GM21619 (cell line): ENCODE measurements around the gene GDAP1L1.
"Not testable (repeated sequence)": the region's sequence is repeated elsewhere in the genome, so short reads cannot be mapped to it uniquely, and the experiment has no call there.

Source experiments
- ATAC-seq: cut with Tn5 transposase; IDR thresholded peaks from one replicate; pipeline ENCODE4 v1.9.1; 2021; ENCODE audit not compliant: unreplicated experiment

The GDAP1L1 gene

GRCh38 chr20:44219170-44219730 is 27.9 kb upstream of the GDAP1L1 start:
- ATAC-seq: no peak

DNA sequence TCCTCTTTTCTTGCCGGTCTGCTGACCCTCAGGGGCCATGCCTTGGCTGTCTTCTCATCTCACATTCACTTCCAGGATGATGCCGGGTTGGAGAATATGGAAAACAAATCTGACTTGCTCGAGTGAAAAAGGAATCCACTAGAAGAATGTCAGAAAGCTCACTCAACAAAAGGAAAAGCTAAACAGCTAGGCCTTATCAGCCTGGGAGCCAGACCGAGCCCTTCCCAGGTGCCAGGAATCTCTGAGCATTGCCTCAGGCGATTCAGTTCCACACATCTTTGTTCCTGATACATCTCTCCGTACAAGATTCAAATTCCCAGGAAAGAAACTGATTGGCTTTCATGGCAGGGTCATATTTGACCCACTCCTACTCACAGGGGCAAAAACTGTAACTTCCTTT is 27.3 kb upstream of the GDAP1L1 start:
- ATAC-seq: no peak

- ATAC-seq: no peak
Observed at GRCh38 chr20:44221368-44221954, 25.6 kb upstream of the GDAP1L1 start.

DNA sequence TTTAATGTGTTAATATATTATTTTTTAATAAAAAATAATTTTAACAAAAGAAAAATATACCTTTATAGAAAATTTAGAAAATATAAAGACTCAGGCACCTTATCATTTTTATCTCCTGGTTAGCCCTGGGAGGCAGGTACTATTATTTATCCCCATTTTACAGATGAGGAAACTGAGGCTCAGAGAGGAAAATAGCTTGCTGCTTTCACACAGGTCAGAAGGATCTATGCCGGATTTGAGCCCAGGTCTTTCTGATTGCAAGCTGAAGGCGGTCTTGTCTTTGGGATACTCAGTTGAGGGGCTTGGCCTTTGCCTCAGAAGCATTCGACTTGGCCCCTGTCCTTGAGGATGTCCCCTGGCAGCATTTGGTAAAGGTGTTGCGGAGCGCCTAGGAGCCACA is 25.1 kb upstream of the GDAP1L1 start:
- no peak for ATAC-seq

GRCh38 chr20:44222633-44223368 is 24.3 kb upstream of the GDAP1L1 start:
- ATAC-seq: no peak

DNA sequence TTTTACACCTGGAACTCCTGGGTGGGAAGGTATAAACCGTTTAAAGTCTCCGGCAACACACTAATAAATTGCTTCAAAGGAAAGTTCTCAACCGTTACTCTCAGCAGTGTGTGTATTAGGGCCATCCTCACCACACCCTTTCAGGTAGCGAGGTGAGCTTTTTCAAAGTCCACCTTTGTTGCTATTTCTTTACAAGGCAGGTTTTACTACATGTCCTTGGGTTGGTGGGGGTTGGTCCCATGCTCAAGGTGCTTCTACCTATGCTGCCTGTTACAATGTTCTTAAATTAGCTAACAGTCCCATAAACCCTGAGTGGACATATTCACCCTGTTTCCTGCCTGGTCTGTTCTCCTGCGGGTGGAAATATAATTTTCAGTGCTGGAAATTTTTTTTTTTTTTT is 23.4 kb upstream of the GDAP1L1 start:
- ATAC-seq: no peak

GRCh38 chr20:44224637-44225036 is 22.5 kb upstream of the GDAP1L1 start:
- no peak for ATAC-seq

DNA sequence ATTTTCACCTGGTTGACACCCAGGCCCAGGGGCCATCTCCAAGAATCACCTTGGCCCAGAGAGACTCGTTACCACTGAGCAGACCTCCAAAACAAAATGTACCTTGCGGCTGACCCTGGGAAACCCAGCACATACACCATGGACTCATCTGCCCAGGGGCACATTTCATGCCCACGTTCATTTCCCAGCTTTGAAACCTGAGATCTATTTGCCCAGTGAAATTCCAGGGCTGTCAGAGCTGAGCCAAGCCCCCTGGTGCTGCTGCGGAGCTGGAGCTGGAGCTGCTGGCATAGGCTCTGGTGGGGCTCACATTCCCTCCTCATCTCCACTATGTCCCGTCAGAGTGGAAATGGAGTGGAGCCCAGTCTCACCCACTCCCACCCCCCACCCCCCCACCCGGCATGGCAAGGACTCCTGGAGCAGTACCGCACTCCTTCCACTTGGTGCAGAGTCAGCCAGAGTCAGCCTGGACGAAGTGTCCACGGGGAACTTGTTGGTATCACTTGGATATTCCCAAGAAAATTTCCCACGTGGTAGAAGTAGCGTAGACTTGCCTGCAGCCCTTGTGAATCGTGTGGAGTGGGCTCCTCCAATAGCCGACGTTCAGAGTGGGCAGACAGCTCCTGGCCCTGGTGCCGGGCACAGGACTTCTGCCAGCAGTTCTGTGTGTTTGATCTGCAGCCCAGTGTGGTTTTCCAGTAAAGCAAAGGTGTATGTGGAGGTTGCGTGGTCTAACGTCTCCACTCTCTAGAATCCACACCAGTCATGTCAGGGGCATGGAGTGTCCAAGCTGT is 18.4 kb upstream of the GDAP1L1 start:
- ATAC-seq: no peak

DNA sequence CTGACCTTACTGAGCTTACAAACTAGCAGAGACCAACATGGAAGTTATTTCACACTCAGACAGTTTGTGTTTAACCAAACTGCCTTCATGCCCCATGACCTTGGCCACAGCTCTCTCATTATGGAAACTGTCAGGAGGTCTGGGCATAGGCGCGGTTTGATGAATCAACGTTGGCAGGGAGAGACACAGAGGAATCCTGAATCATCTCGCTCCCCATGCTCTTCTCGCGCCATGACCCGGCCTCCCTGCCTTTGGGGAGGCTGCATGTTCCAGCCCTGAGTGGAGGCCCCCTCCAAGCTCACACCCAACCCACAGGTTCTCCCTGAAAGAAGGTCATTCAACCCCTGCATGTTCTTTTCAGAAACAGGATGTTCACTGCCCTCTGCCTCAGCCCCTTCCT is 15.9 kb upstream of the GDAP1L1 start:
- ATAC-seq: no peak

- no peak for ATAC-seq
Observed at GRCh38 chr20:44231713-44232468, 15.2 kb upstream of the GDAP1L1 start.

DNA sequence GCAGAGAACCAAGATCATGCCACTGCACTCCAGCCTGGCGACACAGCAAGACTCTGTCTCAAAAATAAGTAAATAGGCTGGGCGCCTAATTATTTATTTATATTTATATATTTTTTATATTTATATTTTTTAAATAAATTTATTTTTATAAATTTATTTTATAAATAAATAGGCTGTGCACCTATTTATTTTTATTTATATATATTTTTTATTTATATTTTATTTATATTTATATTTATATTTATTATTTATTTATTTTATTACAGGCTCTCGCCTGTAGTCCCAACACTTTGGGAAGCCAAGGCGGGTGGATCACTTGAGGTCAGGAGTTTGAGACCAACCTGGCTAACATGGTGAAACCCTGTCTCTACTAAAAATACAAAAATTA is 14.6 kb upstream of the GDAP1L1 start:
- ATAC-seq: not testable (repeated sequence)

- no peak for ATAC-seq
Observed at GRCh38 chr20:44233436-44234016, 13.6 kb upstream of the GDAP1L1 start.

GRCh38 chr20:44234566-44235317 is 12.4 kb upstream of the GDAP1L1 start:
- ATAC-seq: no peak

DNA sequence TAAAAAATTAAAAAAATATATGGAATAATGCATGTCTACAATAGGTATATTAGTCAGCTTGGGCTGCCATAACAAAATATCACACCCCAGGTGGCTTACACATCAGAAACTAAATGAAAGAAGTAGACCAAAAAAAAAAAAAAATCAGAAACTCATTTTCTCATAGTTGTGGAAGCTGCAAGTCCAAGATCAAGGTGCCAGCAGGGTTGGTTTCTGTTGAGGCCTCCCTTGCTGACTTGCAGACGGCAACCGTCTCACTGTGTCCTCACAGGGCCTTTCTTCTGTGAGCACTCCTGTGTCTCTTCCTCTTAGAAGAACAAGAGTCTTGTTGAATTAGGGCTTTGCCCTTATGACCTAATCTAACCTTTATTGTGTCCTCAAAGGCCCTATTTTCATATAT is 11.4 kb upstream of the GDAP1L1 start:
- ATAC-seq: no peak

DNA sequence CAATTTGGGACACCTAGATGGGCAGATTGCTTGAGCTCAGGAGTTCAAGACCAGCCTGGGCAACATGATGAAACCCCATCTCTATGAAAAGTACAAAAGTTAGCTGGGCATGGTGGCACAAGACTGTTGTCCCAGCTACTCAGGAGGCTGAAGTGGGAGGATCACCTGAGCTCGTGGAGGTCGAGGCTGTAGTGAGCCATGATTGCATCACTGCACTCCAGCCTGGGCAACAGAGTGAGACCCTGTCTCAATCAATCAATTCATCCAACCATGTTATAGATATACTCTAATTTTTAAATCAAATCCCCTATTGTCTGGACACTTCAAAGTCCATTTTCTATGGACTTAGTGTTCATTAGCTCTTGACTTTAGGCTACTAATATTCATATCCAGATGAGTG is 10.3 kb upstream of the GDAP1L1 start:
- not testable (repeated sequence) for ATAC-seq

DNA sequence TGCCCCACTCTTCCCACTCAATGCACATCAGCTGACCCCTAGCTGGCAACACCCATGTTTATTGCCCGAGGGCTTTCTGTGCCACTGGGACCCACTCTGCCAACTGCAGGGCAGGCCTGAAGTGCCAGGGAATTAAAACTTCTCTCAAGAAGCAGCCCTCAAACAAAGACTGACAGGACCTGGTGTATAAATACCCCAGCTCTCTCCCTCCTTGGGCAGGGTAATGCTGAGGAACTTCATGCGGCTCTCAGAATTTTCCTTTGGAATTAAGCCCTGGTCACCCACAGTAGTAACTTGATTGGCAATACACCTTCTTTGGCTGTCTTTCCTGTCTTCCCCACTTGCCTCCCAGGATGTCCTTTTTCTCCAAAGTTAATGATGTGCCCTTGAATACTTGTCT is 5.3 kb upstream of the GDAP1L1 start:
- ATAC-seq: no peak

- no peak for ATAC-seq
Observed at GRCh38 chr20:44245977-44246376, 1.1 kb upstream of the GDAP1L1 start.

DNA sequence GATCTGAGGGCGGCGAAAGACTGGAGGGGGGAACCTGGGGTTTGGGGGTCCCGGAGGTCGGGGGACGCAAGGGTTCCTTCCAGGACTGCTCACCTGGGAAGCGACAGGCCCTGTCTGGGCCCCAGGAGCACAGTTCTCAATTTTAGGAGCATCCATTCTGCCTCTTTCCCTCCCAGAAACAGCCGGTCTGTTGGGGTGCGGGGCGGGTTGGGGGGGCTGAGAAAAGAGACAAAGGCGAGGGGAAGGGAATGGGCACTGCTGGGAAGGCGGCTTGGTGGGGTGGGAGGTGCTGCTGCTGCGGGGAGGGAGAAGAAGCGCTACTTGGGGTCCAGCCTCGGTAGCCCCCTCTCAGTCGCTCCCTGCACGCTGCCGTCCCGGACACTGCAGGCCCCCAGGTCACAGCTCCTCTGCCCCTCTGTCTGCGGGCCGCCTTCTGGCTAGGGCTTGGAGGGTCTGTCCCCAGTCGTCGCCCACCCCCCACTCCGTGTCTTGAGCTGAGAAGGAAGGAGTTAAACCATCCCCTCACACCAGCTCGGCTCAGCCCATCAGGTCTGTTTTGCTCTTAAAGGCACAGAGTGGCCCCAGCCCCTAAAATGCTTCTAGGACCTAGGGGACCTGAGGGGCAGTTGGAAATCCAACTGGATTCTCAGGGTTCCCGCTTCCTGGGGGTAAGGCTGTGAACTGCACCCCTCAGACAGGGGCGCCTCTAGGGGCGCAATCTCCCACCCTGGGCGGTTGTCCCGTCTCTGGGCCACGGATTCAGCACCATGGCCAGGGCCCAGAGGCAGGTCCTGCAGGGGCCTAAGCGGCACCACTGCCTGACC is 690 bp downstream of the GDAP1L1 start:
- ATAC-seq: no peak

DNA sequence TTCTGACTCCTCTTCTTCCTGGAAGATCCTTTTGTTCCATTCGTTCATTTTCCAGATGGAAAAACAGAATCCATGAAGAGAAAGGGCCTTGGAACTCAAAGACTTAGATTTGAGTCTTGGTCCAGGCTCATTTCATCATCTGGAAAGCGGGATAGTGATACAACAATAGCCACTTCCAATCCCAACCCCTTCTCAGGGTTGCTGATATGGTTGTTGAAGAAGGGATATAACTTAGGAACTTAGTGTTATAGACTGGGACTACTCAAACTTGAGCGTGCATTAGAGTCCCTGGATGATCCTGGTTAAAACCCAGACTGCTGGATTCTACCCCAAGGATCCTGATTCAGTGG is 1.3 kb downstream of the GDAP1L1 start:
- ATAC-seq: no peak
